Keratinocyte (primary cell): ENCODE measurements around the gene PGAM5. TPM values are rescaled to one million over a fixed set of nuclear protein-coding genes. Genes with fewer than 3 reads are reported as not detected.
"Not testable (repeated sequence)": the region's sequence is repeated elsewhere in the genome, so short reads cannot be mapped to it uniquely, and the experiment has no call there.

ENCODE experiments used
- DNase-seq: peaks from one replicate; pipeline ENCODE4 v3.0.0-alpha.2; 2011; ENCODE audit warnings: low read depth, missing footprints, low spot score
- FAIRE-seq: peaks from 2 replicates; lab custom pipeline; 2011; peaks lifted over from hg19 to GRCh38; lab: Jason Lieb, UNC
- H2AFZ ChIP-seq: 2 replicates; pipeline ENCODE4 v1.6.0; 2012; ENCODE audit warnings: low read length, control low read depth, inconsistent platforms; ENCODE audit not compliant: control insufficient read depth
- H3K27ac ChIP-seq: 2 replicates; pipeline ENCODE4 v1.5.1; 2011; ENCODE audit warnings: low read length; ENCODE audit not compliant: control insufficient read depth, insufficient read depth
- H3K27me3 ChIP-seq: 3 replicates; pipeline ENCODE4 v1.6.0; 2011; ENCODE audit warnings: low read length; ENCODE audit not compliant: control insufficient read depth, insufficient read depth; ENCODE audit errors: extremely low read depth
- H3K36me3 ChIP-seq, 2 experiments: 2 replicates in 1 of 2; 3 replicates in 1 of 2; pipeline ENCODE4 v1.5.1; 2011; ENCODE audit warnings: low read length in 2 of 2, mild to moderate bottlenecking in 1 of 2; ENCODE audit not compliant: control insufficient read depth in 2 of 2, insufficient read depth in 2 of 2; ENCODE audit errors: extremely low read depth in 1 of 2
- H3K4me1 ChIP-seq: 3 replicates; pipeline ENCODE4 v1.5.1; 2011; ENCODE audit warnings: low read length; ENCODE audit not compliant: control insufficient read depth, insufficient read depth; ENCODE audit errors: extremely low read depth
- H3K4me2 ChIP-seq: 3 replicates; pipeline ENCODE4 v1.6.0; 2011; ENCODE audit warnings: low read depth, low read length; ENCODE audit not compliant: control insufficient read depth, insufficient read depth; ENCODE audit errors: extremely low read depth
- H3K4me3 ChIP-seq, 3 experiments: fragments of 200-600 bp in 1 of 3; sonication (generic) in 1 of 3; 2 replicates in 2 of 3; 3 replicates in 1 of 3; pipeline ENCODE4 v1.5.1; 2011 to 2016; ENCODE audit warnings: low read length in 3 of 3, mild to moderate bottlenecking in 3 of 3, control low read depth in 2 of 3, inconsistent platforms in 1 of 3, low read depth in 1 of 3, mixed read lengths in 1 of 3, mixed run types in 1 of 3, moderate library complexity in 1 of 3; ENCODE audit not compliant: control insufficient read depth in 2 of 3, insufficient read depth in 2 of 3; ENCODE audit errors: extremely low read depth in 1 of 3
- H3K79me2 ChIP-seq: 2 replicates; pipeline ENCODE4 v1.6.0; 2012; ENCODE audit warnings: low read length; ENCODE audit not compliant: control insufficient read depth, insufficient read depth
- H3K9ac ChIP-seq: 3 replicates; pipeline ENCODE4 v1.6.0; 2011; ENCODE audit warnings: low read length; ENCODE audit not compliant: control insufficient read depth, insufficient read depth; ENCODE audit errors: extremely low read depth
- H3K9me1 ChIP-seq: 3 replicates; pipeline ENCODE4 v1.6.0; 2011; ENCODE audit warnings: low read length; ENCODE audit not compliant: control insufficient read depth, insufficient read depth; ENCODE audit errors: extremely low read depth
- H3K9me3 ChIP-seq: 2 replicates; pipeline ENCODE4 v1.5.1; 2012; ENCODE audit warnings: low read depth, low read length; ENCODE audit not compliant: control insufficient read depth
- H4K20me1 ChIP-seq: 3 replicates; pipeline ENCODE4 v1.6.0; 2011; ENCODE audit warnings: low read length; ENCODE audit not compliant: control insufficient read depth, insufficient read depth; ENCODE audit errors: extremely low read depth
- EZH2 ChIP-seq: IDR thresholded peaks from one replicate; pipeline ENCODE4 v1.6.1; 2012; ENCODE audit warnings: inconsistent platforms, mild to moderate bottlenecking, low read length, moderate library complexity
- dilution Hi-C: fragments of 300-500 bp; cut with MboI; formaldehyde crosslinking; loops from one replicate; pipeline ENCODE4 v1.7.0; 2020; ENCODE audit warnings: low sequenced_read_pairs; ENCODE audit not compliant: extremely low pct_ligation_motif_present
- polyA plus RNA-seq, 5 experiments: library from polyadenylated mRNA; depleted of rRNA in 3 of 5; stranded (reverse) in 3 of 5; stranded (forward) in 1 of 5; unstranded in 1 of 5; fragments of >200 nt; gene quantifications; 1 replicate in 1 of 5; 2 replicates in 3 of 5; 3 replicates in 1 of 5; pipeline versions ENCODE4 v1.2.1 to v1.2.3, GENCODE V29; 2011 to 2012; ENCODE audit warnings: missing spikeins in 2 of 5, low read depth in 1 of 5, low replicate concordance in 1 of 5
- TF ChIP-seq, protein P1 (sequence below), 3 experiments: IDR thresholded peaks in 1 of 3; conservative IDR thresholded peaks in 1 of 3; optimal IDR thresholded peaks in 1 of 3; 2 replicates in 2 of 3; 3 replicates in 1 of 3; pipeline versions ENCODE3 to v1.5.1; 2011; ENCODE audit warnings: low read length in 3 of 3, mild to moderate bottlenecking in 3 of 3, moderate library complexity in 2 of 3, control low read depth in 1 of 3, inconsistent platforms in 1 of 3; ENCODE audit not compliant: insufficient read depth in 2 of 3; ENCODE audit errors: extremely low read depth in 1 of 3

Gene PGAM5
- polyA plus RNA-seq, 1 donor (not counting 4 experiments of a cell fraction or from before 2014, with no cell fraction given) = 31.5 TPM

- Histone ChIP-seq H3K4me1 (no peaks in the 10 kb centered on the region), H3K9me3 (no peaks in the 10 kb centered on the region), H4K20me1 (peaks cover 34% of the 10 kb centered on the region), H3K79me2 (peaks cover 90% of the 10 kb centered on the region), H3K4me3 (no peak overlapping the region), H3K9me1 (no peaks in the 10 kb centered on the region), H3K36me3 (peaks cover 54 to 63% of the 10 kb centered on the region in 2 experiments), H3K27me3 (no peaks in the 10 kb centered on the region), H3K27ac (no peak overlapping the region), H3K4me2 (no peak overlapping the region), H2AFZ (no peak overlapping the region), H3K9ac (no peak overlapping the region)
- FAIRE-seq (no peak), DNase-seq (no peak)
- dilution Hi-C loops = no loop called here
- no peak for TF ChIP-seq EZH2
- TF ChIP-seq, protein P1, sequence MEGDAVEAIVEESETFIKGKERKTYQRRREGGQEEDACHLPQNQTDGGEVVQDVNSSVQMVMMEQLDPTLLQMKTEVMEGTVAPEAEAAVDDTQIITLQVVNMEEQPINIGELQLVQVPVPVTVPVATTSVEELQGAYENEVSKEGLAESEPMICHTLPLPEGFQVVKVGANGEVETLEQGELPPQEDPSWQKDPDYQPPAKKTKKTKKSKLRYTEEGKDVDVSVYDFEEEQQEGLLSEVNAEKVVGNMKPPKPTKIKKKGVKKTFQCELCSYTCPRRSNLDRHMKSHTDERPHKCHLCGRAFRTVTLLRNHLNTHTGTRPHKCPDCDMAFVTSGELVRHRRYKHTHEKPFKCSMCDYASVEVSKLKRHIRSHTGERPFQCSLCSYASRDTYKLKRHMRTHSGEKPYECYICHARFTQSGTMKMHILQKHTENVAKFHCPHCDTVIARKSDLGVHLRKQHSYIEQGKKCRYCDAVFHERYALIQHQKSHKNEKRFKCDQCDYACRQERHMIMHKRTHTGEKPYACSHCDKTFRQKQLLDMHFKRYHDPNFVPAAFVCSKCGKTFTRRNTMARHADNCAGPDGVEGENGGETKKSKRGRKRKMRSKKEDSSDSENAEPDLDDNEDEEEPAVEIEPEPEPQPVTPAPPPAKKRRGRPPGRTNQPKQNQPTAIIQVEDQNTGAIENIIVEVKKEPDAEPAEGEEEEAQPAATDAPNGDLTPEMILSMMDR (optimal IDR thresholded peaks at IDR 0.05 in 1 of 3, IDR thresholded peaks at IDR 0.05 in 1 of 3, conservative IDR thresholded peaks at IDR 0.05 in 1 of 3; ENCODE audit: extremely low read depth in 1 of 3, insufficient read depth in 2 of 3, low read length in 3 of 3) = no peak
These were observed 37.3 kb downstream of the PGAM5 start for GRCh38 chr12:132747896-132748295.

- Histone ChIP-seq H4K20me1 (peaks cover 38% of the 10 kb centered on the region), H3K9ac (no peak overlapping the region), H3K9me3 (no peaks in the 10 kb centered on the region), H3K9me1 (no peaks in the 10 kb centered on the region), H3K36me3 (peaks cover 51 to 64% of the 10 kb centered on the region in 2 experiments), H3K4me3 (no peak overlapping the region), H2AFZ (no peak overlapping the region), H3K79me2 (peaks cover 90% of the 10 kb centered on the region), H3K4me2 (no peak overlapping the region), H3K27me3 (no peaks in the 10 kb centered on the region), H3K4me1 (no peaks in the 10 kb centered on the region), H3K27ac (no peak overlapping the region)
- dilution Hi-C loops = no loop called here
- no peak for FAIRE-seq
- TF ChIP-seq, protein P1 (optimal IDR thresholded peaks at IDR 0.05 in 1 of 3, IDR thresholded peaks at IDR 0.05 in 1 of 3, conservative IDR thresholded peaks at IDR 0.05 in 1 of 3; ENCODE audit: extremely low read depth in 1 of 3, insufficient read depth in 2 of 3, low read length in 3 of 3) = no peak
- TF ChIP-seq EZH2 = no peak
- no peak for DNase-seq
These were observed 37.7 kb downstream of the PGAM5 start for GRCh38 chr12:132748319-132748718.

- FAIRE-seq, H3K9me3 ChIP-seq, DNase-seq, H3K4me2 ChIP-seq, dilution Hi-C loops, H3K4me1 ChIP-seq, H3K9me1 ChIP-seq, H2AFZ ChIP-seq, H3K27ac ChIP-seq, H3K9ac ChIP-seq, H3K27me3 ChIP-seq, H3K4me3 ChIP-seq: not testable (repeated sequence)
- H4K20me1 ChIP-seq = peaks cover 36% of the 10 kb centered on the region
- H3K79me2 ChIP-seq = peaks cover 92% of the 10 kb centered on the region
- H3K36me3 ChIP-seq = peaks cover 32 to 41% of the 10 kb centered on the region in 2 experiments
These were observed 43.0 kb downstream of the PGAM5 start for GRCh38 chr12:132753670-132754069.
